ENCODE results near the gene CELF2. TPM values are rescaled to one million over a fixed set of nuclear protein-coding genes. Genes with fewer than 3 reads are reported as not detected.

CELF2 gene
- total and polyA plus RNA-seq, 2 of the 4 experiments (the other 2 are of a cell fraction) = 3.5 to 6.6 TPM

- H2BK5ac ChIP-seq (ENCODE audit: low read depth, low read length, poor library complexity, severe bottlenecking) = no peak overlapping the region
- ATAC-seq (ENCODE audit: low read depth) = no peak
- H3K27me3 ChIP-seq (ENCODE audit: control insufficient read depth, insufficient read depth, low read length) = peaks cover 3% of the 10 kb centered on the region
- H3K9me1 ChIP-seq (ENCODE audit: insufficient read depth, low read length) = no peaks in the 10 kb centered on the region
- no peak overlapping the region for H3K18ac ChIP-seq (ENCODE audit: low read depth, low read length)
- no peak overlapping the region for H3K56ac ChIP-seq (ENCODE audit: extremely low read depth, insufficient read depth, low read length)
- H2AFZ ChIP-seq (replicated peaks; ENCODE audit: low read length, poor library complexity) = no peak overlapping the region
- no peak overlapping the region for H3K4me3 ChIP-seq (ENCODE audit: insufficient read depth, low read depth, low read length)
- no peaks in the 10 kb centered on the region for H3K9me3 ChIP-seq (ENCODE audit: control insufficient read depth, insufficient read depth, low read length)
- POLR2A ChIA-PET (ENCODE audit: unreplicated experiment) = no interaction called here
- CTCF ChIA-PET = no interaction called here
- H3K4me2 ChIP-seq (ENCODE audit: low read depth, low read length) = no peak overlapping the region
- no peak overlapping the region for H3K27ac ChIP-seq (ENCODE audit: insufficient read depth, low read length)
- TF ChIP-seq RCOR1 (IDR thresholded peaks at IDR 0.05; ENCODE audit: insufficient replicate concordance, low read length) (no peak), CHD1 (IDR thresholded peaks at IDR 0.05; ENCODE audit: low read depth, low read length) (no peak), POLR2A (IDR thresholded peaks at IDR 0.05; ENCODE audit: low read depth, low read length) (no peak), FOS (IDR thresholded peaks at IDR 0.05; ENCODE audit: low read depth, low read length) (no peak), ELK1 (IDR thresholded peaks at IDR 0.05; ENCODE audit: borderline replicate concordance, low read depth, low read length) (no peak), NFE2L2 (IDR thresholded peaks at IDR 0.05; ENCODE audit: low read depth, low read length) (no peak), MAFK (IDR thresholded peaks at IDR 0.05; ENCODE audit: low read depth, low read length) (no peak), SMC3 (IDR thresholded peaks at IDR 0.05; ENCODE audit: low read depth, low read length) (no peak), MAZ (IDR thresholded peaks at IDR 0.05; ENCODE audit: borderline replicate concordance, low read depth, low read length) (no peak), BHLHE40 (IDR thresholded peaks at IDR 0.05; ENCODE audit: low read depth, low read length) (no peak), USF2 (IDR thresholded peaks at IDR 0.05; ENCODE audit: low read depth, low read length) (no peak), MXI1 (IDR thresholded peaks at IDR 0.05; ENCODE audit: borderline replicate concordance, low read depth, low read length) (no peak), CTCF (conservative IDR thresholded peaks at IDR 0.05; ENCODE audit: low read depth, low read length) (no peak), RFX5 (IDR thresholded peaks at IDR 0.05; ENCODE audit: low read depth, low read length) (no peak), RAD21 (IDR thresholded peaks at IDR 0.05; ENCODE audit: low read length) (no peak)
- no peak overlapping the region for H3K9ac ChIP-seq (ENCODE audit: low read depth, low read length)
- no TSS peak for BruUV-seq (replicated peaks)
- H2AK5ac ChIP-seq (ENCODE audit: low read depth, low read length) = no peak overlapping the region; the same call in 1 of the 2 replicates
- H4K91ac ChIP-seq (ENCODE audit: insufficient read depth, low read depth, low read length) = no peak overlapping the region
- no peak overlapping the region for H2BK15ac ChIP-seq (ENCODE audit: low read depth, low read length)
- no peak for DNase-seq
- in situ Hi-C loops (cut with MboI; ENCODE audit: low sequenced_read_pairs) = no loop called here
- no peak overlapping the region for H3K14ac ChIP-seq (replicated peaks; ENCODE audit: low read depth, low read length)
- H2AK9ac ChIP-seq (replicated peaks; ENCODE audit: low read depth, low read length, poor library complexity) = no peak overlapping the region
- no peak overlapping the region for H4K5ac ChIP-seq (ENCODE audit: low read depth, low read length)
- no peaks in the 10 kb centered on the region for H3K79me1 ChIP-seq (ENCODE audit: low read depth in 1 of 2, low read length in 2 of 2)
- H3K36me3 ChIP-seq (ENCODE audit: control insufficient read depth, insufficient read depth, low read length) = no peaks in the 10 kb centered on the region
- no peak overlapping the region for H3K23ac ChIP-seq (ENCODE audit: low read depth, low read length)
- H3K4me1 ChIP-seq (ENCODE audit: control insufficient read depth, insufficient read depth, low read length) = no peaks in the 10 kb centered on the region
- H4K20me1 ChIP-seq (ENCODE audit: insufficient read depth, low read length) = no peaks in the 10 kb centered on the region
- intact Hi-C loops (cut with micrococcal nuclease) = no loop called here
- H2BK20ac ChIP-seq (ENCODE audit: low read depth, low read length) = no peak overlapping the region
- no peak overlapping the region for H4K8ac ChIP-seq (ENCODE audit: low read depth in 2 of 2, low read length in 2 of 2)
- no peak overlapping the region for H3K4ac ChIP-seq (ENCODE audit: low read depth, low read length)
- dilution Hi-C loops (cut with HindIII; ENCODE audit: low sequenced_read_pairs, unreplicated experiment) = no loop called here
- H2BK120ac ChIP-seq (ENCODE audit: low read depth, low read length) = no peak overlapping the region
- WGBS, 2 experiments (ENCODE audit: extremely low coverage in 2 of 2, insufficient read length in 1 of 2) = 38% methylated on average over 1 of the region's 9 CpGs; no CpG with 5 or more reads in 1 of the 2 experiments
These were observed 11.8 kb upstream of the CELF2 start for GRCh38 chr10:11005725-11006427.
